H1 (cell line): Measurements from ENCODE around the gene PGBD5. TPM values are rescaled to one million over a fixed set of nuclear protein-coding genes. Genes with fewer than 3 reads are reported as not detected.
A peak's percentile ranks its signal among the peaks of the same experiment; 100 is the strongest.

Source experiments
- CTCF ChIA-PET: fragments of 300-600 bp; sonication (Branson Sonifier 250); formaldehyde crosslinking; loops from one replicate; lab custom pipeline; 2021; ENCODE audit not compliant: partially characterized antibody; lab: Charles Lee
- POLR2A ChIA-PET: fragments of 300-600 bp; sonication (Branson Sonifier 250); formaldehyde crosslinking; loops from one replicate; lab custom pipeline; 2021; ENCODE audit warnings: inconsistent platforms; ENCODE audit not compliant: partially characterized antibody; lab: Charles Lee
- DNase-seq, 2 experiments: peaks; one replicate each; pipeline versions ENCODE4 v3.0.0 to v3.0.0-alpha.2; 2010 to 2022; ENCODE audit warnings: low spot score in 2 of 2, low read depth in 1 of 2, mixed read lengths in 1 of 2
- FAIRE-seq: peaks from 2 replicates; lab custom pipeline; 2011; peaks lifted over from hg19 to GRCh38; lab: Jason Lieb, UNC
- H2AFZ ChIP-seq: 2 replicates; pipeline ENCODE4 v1.8.1; 2012; ENCODE audit warnings: low read length, inconsistent platforms
- H2AK5ac ChIP-seq: 2 replicates; pipeline ENCODE4 v1.6.1; 2013; ENCODE audit warnings: low read depth, low read length
- H2BK120ac ChIP-seq: replicated peaks from 2 replicates; pipeline ENCODE3; 2013; ENCODE audit warnings: low read depth, low read length, inconsistent platforms
- H2BK12ac ChIP-seq: 2 replicates; pipeline ENCODE4 v1.6.1; 2013; ENCODE audit warnings: low read depth, low read length
- H2BK15ac ChIP-seq: 2 replicates; pipeline ENCODE4 v1.6.1; 2013; ENCODE audit warnings: low read length
- H2BK20ac ChIP-seq: 2 replicates; pipeline ENCODE4 v1.6.1; 2013; ENCODE audit warnings: low read length
- H2BK5ac ChIP-seq: 2 replicates; pipeline ENCODE4 v1.6.1; 2013; ENCODE audit warnings: low read depth, low read length
- H3K14ac ChIP-seq: 2 replicates; pipeline ENCODE4 v1.6.1; 2013; ENCODE audit warnings: inconsistent platforms; ENCODE audit not compliant: insufficient read length
- H3K18ac ChIP-seq: 2 replicates; pipeline ENCODE4 v1.6.1; 2013; ENCODE audit warnings: low read length; ENCODE audit errors: extremely low read depth
- H3K23ac ChIP-seq: 2 replicates; pipeline ENCODE4 v1.6.1; 2013; ENCODE audit warnings: inconsistent platforms; ENCODE audit not compliant: insufficient read length
- H3K23me2 ChIP-seq: 2 replicates; pipeline ENCODE4 v1.6.1; 2013; ENCODE audit warnings: low read depth, low read length
- H3K27ac ChIP-seq: 2 replicates; pipeline ENCODE4 v1.6.1; 2011; ENCODE audit warnings: low read depth, low read length, inconsistent platforms
- H3K27me3 ChIP-seq, 4 experiments: replicated peaks in 1 of 4; 1 replicate in 1 of 4; 2 replicates in 3 of 4; pipeline versions ENCODE4 v1.6.1 to v1.8.1; 2011 to 2013; ENCODE audit warnings: low read length in 3 of 4, mild to moderate bottlenecking in 3 of 4, inconsistent platforms in 2 of 4, mixed read lengths in 2 of 4, moderate library complexity in 1 of 4; ENCODE audit not compliant: control insufficient read depth in 3 of 4, insufficient read depth in 3 of 4; ENCODE audit errors: extremely low read depth in 1 of 4
- H3K36me3 ChIP-seq, 4 experiments: 2 replicates each; pipeline versions ENCODE4 v1.6.1 to v1.8.1; 2011 to 2013; ENCODE audit warnings: mild to moderate bottlenecking in 4 of 4, low read length in 3 of 4, moderate library complexity in 2 of 4, control low read depth in 1 of 4, inconsistent platforms in 1 of 4; ENCODE audit not compliant: insufficient read depth in 4 of 4, control insufficient read depth in 2 of 4
- H3K4ac ChIP-seq: replicated peaks from 2 replicates; pipeline ENCODE3; 2013; ENCODE audit warnings: low read length, low read depth, mixed read lengths, inconsistent platforms; ENCODE audit not compliant: insufficient read length
- H3K4me1 ChIP-seq, 4 experiments: replicated peaks in 1 of 4; 1 replicate in 1 of 4; 2 replicates in 3 of 4; pipeline versions ENCODE4 v1.6.1 to v1.8.1; 2011 to 2013; ENCODE audit warnings: low read length in 3 of 4, inconsistent platforms in 2 of 4, mixed read lengths in 1 of 4; ENCODE audit not compliant: insufficient read depth in 4 of 4, control insufficient read depth in 3 of 4
- H3K4me2 ChIP-seq, 2 experiments: 2 replicates each; pipeline versions ENCODE4 v1.6.1 to v1.8.1; 2011 to 2013; ENCODE audit warnings: low read depth in 2 of 2, low read length in 2 of 2, control low read depth in 1 of 2, inconsistent platforms in 1 of 2, mild to moderate bottlenecking in 1 of 2; ENCODE audit not compliant: insufficient read depth in 1 of 2
- H3K4me3 ChIP-seq, 4 experiments: fragments of 200-600, 300-600 bp in 1 of 4; sonication (generic), shearing (Covaris generic), sonication (Bioruptor Twin) in 1 of 4; 2 replicates each; pipeline versions ENCODE4 v1.5.1 to v1.8.1; 2011 to 2016; ENCODE audit warnings: low read length in 4 of 4, low read depth in 3 of 4, control low read depth in 2 of 4, inconsistent platforms in 2 of 4, mild to moderate bottlenecking in 2 of 4, mixed read lengths in 1 of 4, moderate library complexity in 1 of 4; ENCODE audit not compliant: insufficient read depth in 2 of 4; ENCODE audit errors: extremely low read depth in 1 of 4
- H3K56ac ChIP-seq: replicated peaks from 2 replicates; pipeline ENCODE3; 2013; ENCODE audit warnings: low read depth, mild to moderate bottlenecking, mixed read lengths, low read length, inconsistent platforms; ENCODE audit not compliant: insufficient read length
- H3K79me1 ChIP-seq: 2 replicates; pipeline ENCODE4 v1.6.1; 2013; ENCODE audit warnings: low read depth, low read length, control low read depth
- H3K79me2 ChIP-seq, 2 experiments: 2 replicates each; pipeline versions ENCODE4 v1.6.1 to v1.8.1; 2012 to 2013; ENCODE audit warnings: low read length in 2 of 2, mild to moderate bottlenecking in 2 of 2, inconsistent platforms in 1 of 2; ENCODE audit not compliant: insufficient read depth in 2 of 2, control insufficient read depth in 1 of 2
- H3K9ac ChIP-seq, 4 experiments: replicated peaks in 1 of 4; 1 replicate in 1 of 4; 2 replicates in 3 of 4; pipeline versions ENCODE4 v1.6.1 to v1.8.1; 2011 to 2013; ENCODE audit warnings: low read depth in 3 of 4, low read length in 3 of 4, control low read depth in 2 of 4, mild to moderate bottlenecking in 2 of 4, moderate library complexity in 2 of 4, inconsistent platforms in 1 of 4; ENCODE audit errors: extremely low read depth in 1 of 4
- H3K9me3 ChIP-seq, 2 experiments: 2 replicates each; pipeline versions ENCODE4 v1.6.1 to v1.8.1; 2012 to 2013; ENCODE audit warnings: mild to moderate bottlenecking in 2 of 2, moderate library complexity in 2 of 2, control low read depth in 1 of 2, inconsistent platforms in 1 of 2, low read depth in 1 of 2, low read length in 1 of 2, mixed read lengths in 1 of 2; ENCODE audit not compliant: insufficient read depth in 2 of 2
- H4K20me1 ChIP-seq, 2 experiments: replicated peaks in 1 of 2; 2 replicates each; pipeline versions ENCODE3 to v1.8.1; 2011 to 2013; ENCODE audit warnings: inconsistent platforms in 2 of 2, low read length in 2 of 2, mild to moderate bottlenecking in 1 of 2; ENCODE audit not compliant: insufficient read depth in 2 of 2, control insufficient read depth in 1 of 2
- H4K5ac ChIP-seq: 2 replicates; pipeline ENCODE4 v1.6.1; 2013; ENCODE audit warnings: low read length, low read depth, mixed read lengths, inconsistent platforms; ENCODE audit not compliant: insufficient read length
- H4K8ac ChIP-seq: 2 replicates; pipeline ENCODE4 v1.8.0; 2013; ENCODE audit warnings: mild to moderate bottlenecking, moderate library complexity, low read length, inconsistent platforms; ENCODE audit not compliant: insufficient read depth; ENCODE audit errors: extremely low read depth
- H4K91ac ChIP-seq: replicated peaks from 2 replicates; pipeline ENCODE3; 2013; ENCODE audit warnings: low read length, mixed read lengths, inconsistent platforms; ENCODE audit not compliant: insufficient read length
- BCL11A ChIP-seq, 2 experiments: IDR thresholded peaks; one replicate each; pipeline ENCODE4 v1.6.1; 2011; ENCODE audit warnings: low read depth in 2 of 2, low read length in 2 of 2, mild to moderate bottlenecking in 2 of 2
- CEBPB ChIP-seq: IDR thresholded peaks from 2 replicates; pipeline ENCODE4 v1.6.1; 2012; ENCODE audit warnings: low read depth, low read length
- CHD2 ChIP-seq: IDR thresholded peaks from 2 replicates; pipeline ENCODE4 v1.6.1; 2012; ENCODE audit warnings: low read length, improper control_type of control experiment
- FOSL1 ChIP-seq: IDR thresholded peaks from 2 replicates; pipeline ENCODE4 v1.6.1; 2011; ENCODE audit warnings: mild to moderate bottlenecking, low read depth, low read length, moderate library complexity; ENCODE audit not compliant: insufficient read depth
- HDAC2 ChIP-seq, 2 experiments: fragments of 300-600 bp in 1 of 2; sonication (generic) in 1 of 2; IDR thresholded peaks; 2 replicates each; pipeline ENCODE4 v1.6.1; 2011 to 2012; ENCODE audit warnings: low read depth in 2 of 2, low read length in 2 of 2, mild to moderate bottlenecking in 2 of 2, moderate library complexity in 2 of 2, borderline replicate concordance in 1 of 2, inconsistent platforms in 1 of 2
- NANOG ChIP-seq: IDR thresholded peaks from 2 replicates; pipeline ENCODE4 v1.6.1; 2011; ENCODE audit warnings: low read length, low read depth, mild to moderate bottlenecking, inconsistent platforms; ENCODE audit not compliant: insufficient read depth, poor library complexity, severe bottlenecking
- SIN3A ChIP-seq, 2 experiments: IDR thresholded peaks in 1 of 2; conservative IDR thresholded peaks in 1 of 2; 2 replicates each; pipeline ENCODE4 v1.6.1; 2011 to 2012; ENCODE audit warnings: low read length in 2 of 2, improper control_type of control experiment in 1 of 2, low read depth in 1 of 2, mild to moderate bottlenecking in 1 of 2
- SIRT6 ChIP-seq: IDR thresholded peaks from one replicate; pipeline ENCODE4 v1.7.1; 2012; ENCODE audit warnings: low read length, inconsistent platforms
- TCF12 ChIP-seq: IDR thresholded peaks from 2 replicates; pipeline ENCODE4 v1.6.1; 2011; ENCODE audit warnings: low read depth, mild to moderate bottlenecking, low read length
- WGBS, 2 experiments: shearing (Covaris generic) in 1 of 2; methylation state at CpG; one replicate each; pipeline versions ENCODE4 v1.1.6 to v1.1.7; 2013 to 2015; ENCODE audit warnings: low lambda C conversion rate in 2 of 2, mixed read lengths in 2 of 2, inconsistent platforms in 1 of 2, low coverage in 1 of 2, missing lambda C conversion rate in 1 of 2; ENCODE audit not compliant: insufficient replicate concordance in 2 of 2, insufficient coverage in 1 of 2, insufficient read length in 1 of 2; ENCODE audit errors: extremely low coverage in 1 of 2, missing lambda C conversion rate in 1 of 2; 5-methylcytosine and 5-hydroxymethylcytosine counted together
- polyA plus RNA-seq, 7 experiments: library from polyadenylated mRNA; depleted of rRNA in 3 of 7; stranded (reverse) in 5 of 7; unstranded in 2 of 7; fragments of >200 nt in 5 of 7; fragments of 200-250 nt in 2 of 7; gene quantifications; 1 replicate in 5 of 7; 2 replicates in 1 of 7; 4 replicates in 1 of 7; pipeline versions ENCODE4 v1.2.1 to v1.2.3, GENCODE V29; 2011 to 2013; ENCODE audit warnings: missing spikeins in 2 of 7, mixed read lengths in 2 of 7
- total RNA-seq: library from RNA; stranded (reverse); fragmentation: NEBNext Ultra II Directional; extraction: Animal tissue kit (Norgen Biotek cat#: 25700); gene quantifications from 2 replicates; pipeline ENCODE4 v1.2.1, GENCODE V29; 2021
- TF ChIP-seq, protein P1 (sequence below), 3 experiments: IDR thresholded peaks; 1 replicate in 2 of 3; 2 replicates in 1 of 3; pipeline versions ENCODE4 v1.5.1 to v1.6.1; 2011; ENCODE audit warnings: low read length in 3 of 3, mild to moderate bottlenecking in 3 of 3, inconsistent platforms in 2 of 3, low read depth in 1 of 3, moderate library complexity in 1 of 3; ENCODE audit not compliant: insufficient read depth in 1 of 3; ENCODE audit errors: control extremely low read depth in 1 of 3

Gene PGBD5
- total and polyA plus RNA-seq, 2 of the 8 experiments (the other 6 are each of a cell fraction or from before 2014, with no cell fraction given) = 16.3 to 18.4 TPM

DNA sequence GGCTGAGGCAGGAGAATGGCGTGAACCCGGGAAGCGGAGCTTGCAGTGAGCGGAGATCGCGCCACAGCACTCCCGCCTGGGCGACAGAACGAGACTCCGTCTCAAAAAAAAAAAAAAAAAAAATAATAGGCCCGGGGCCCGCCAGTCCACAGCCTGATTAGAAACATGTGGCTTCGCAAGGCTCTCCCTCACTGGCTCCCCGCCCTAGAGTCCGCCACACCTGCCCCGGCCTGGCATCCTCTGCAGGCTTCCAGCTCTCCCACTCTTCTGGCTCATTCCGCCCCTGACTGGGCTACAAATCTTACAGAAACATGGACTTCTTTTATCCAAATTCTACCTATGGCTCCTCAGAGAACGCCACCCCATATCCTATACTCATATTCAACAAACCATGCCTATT lies 32.4 kb downstream of the PGBD5 start:
- POLR2A ChIA-PET = interaction anchor here (1.0 to 5.5 kb wide), 2 partner anchors 10 to 30 kb away, joined by 3 to 38 read pairs; no protein-coding TSS in a partner anchor
- peak overlapping the region; percentile 16 to 42; a peak in 2 of 4 replicates for H3K4me2 ChIP-seq

More for the DNA sequence above, 32.4 kb downstream of the PGBD5 start:
- 75% methylated on average over 7 of the region's 18 CpGs; no CpG with 5 or more reads in 1 of the 2 experiments for WGBS, 2 experiments
- FAIRE-seq = no peak
- DNase-seq = no peak
- CTCF ChIA-PET = interaction anchor here (1.2 to 2.0 kb wide), 2 partner anchors 10 to 17 kb away, joined by 3 to 9 read pairs; no protein-coding TSS in a partner anchor
- Histone ChIP-seq H3K23ac (no peak overlapping the region), H3K27ac (0 out of 2 replicates have a peak overlapping the region, but pooled peaks have one; percentile 30), H3K36me3 (no peaks in the 10 kb centered on the region), H4K91ac (peak overlapping the region; percentile 95), H3K56ac (no peak overlapping the region), H4K5ac (no peak overlapping the region), H2BK120ac (peak overlapping the region; percentile 61), H3K14ac (no peak overlapping the region), H3K79me1 (peaks cover 4% of the 10 kb centered on the region), H2BK20ac (no peak overlapping the region)
- TF ChIP-seq SIRT6 (no peak), TCF12 (no peak), NANOG (no peak), SIN3A (conservative IDR thresholded peaks at IDR 0.05 in 1 of 2, IDR thresholded peaks at IDR 0.05 in 1 of 2; ENCODE audit: low read depth in 1 of 2, low read length in 2 of 2) (no peak), CHD2 (no peak), CEBPB (no peak), BCL11A (IDR thresholded peaks at IDR 0.05; ENCODE audit: low read depth in 2 of 2, low read length in 2 of 2) (no peak), HDAC2 (IDR thresholded peaks at IDR 0.05; ENCODE audit: borderline replicate concordance in 1 of 2, low read depth in 2 of 2, low read length in 2 of 2) (no peak), FOSL1 (no peak)
- TF ChIP-seq, protein P1, sequence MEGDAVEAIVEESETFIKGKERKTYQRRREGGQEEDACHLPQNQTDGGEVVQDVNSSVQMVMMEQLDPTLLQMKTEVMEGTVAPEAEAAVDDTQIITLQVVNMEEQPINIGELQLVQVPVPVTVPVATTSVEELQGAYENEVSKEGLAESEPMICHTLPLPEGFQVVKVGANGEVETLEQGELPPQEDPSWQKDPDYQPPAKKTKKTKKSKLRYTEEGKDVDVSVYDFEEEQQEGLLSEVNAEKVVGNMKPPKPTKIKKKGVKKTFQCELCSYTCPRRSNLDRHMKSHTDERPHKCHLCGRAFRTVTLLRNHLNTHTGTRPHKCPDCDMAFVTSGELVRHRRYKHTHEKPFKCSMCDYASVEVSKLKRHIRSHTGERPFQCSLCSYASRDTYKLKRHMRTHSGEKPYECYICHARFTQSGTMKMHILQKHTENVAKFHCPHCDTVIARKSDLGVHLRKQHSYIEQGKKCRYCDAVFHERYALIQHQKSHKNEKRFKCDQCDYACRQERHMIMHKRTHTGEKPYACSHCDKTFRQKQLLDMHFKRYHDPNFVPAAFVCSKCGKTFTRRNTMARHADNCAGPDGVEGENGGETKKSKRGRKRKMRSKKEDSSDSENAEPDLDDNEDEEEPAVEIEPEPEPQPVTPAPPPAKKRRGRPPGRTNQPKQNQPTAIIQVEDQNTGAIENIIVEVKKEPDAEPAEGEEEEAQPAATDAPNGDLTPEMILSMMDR (IDR thresholded peaks at IDR 0.05; ENCODE audit: control extremely low read depth in 1 of 3, insufficient read depth in 1 of 3, low read depth in 1 of 3, low read length in 3 of 3) = no peak
- TF ChIP-seq, all 59 proteins: peak for 0
- Histone ChIP-seq H2BK12ac (peak overlapping the region; percentile 55; the same call in 1 of the 2 replicates), H4K20me1 (peaks cover 0 to 8% of the 10 kb centered on the region in 2 experiments), H3K27me3 (no peaks in the 10 kb centered on the region), H4K8ac (no peak overlapping the region; the same call in 1 of the 2 replicates), H3K4ac (no peak overlapping the region), H3K4me1 (peaks cover 5 to 26% (median 10%) of the 10 kb centered on the region in 4 experiments; a peak in 5 of 7 replicates), H2BK5ac (0 out of 2 replicates have a peak overlapping the region, but pooled peaks have one; percentile 44), H3K18ac (peak overlapping the region; percentile 64), H2AK5ac (no peak overlapping the region), H3K79me2 (peaks cover 0 to 40% of the 10 kb centered on the region in 2 experiments; a peak in 2 of 4 replicates), H3K4me3 (0 out of 8 replicates have a peak overlapping the region, but pooled peaks of 1 of the 4 experiments have one; percentile 6), H3K9ac (no peak overlapping the region), H2BK15ac (peak overlapping the region; percentile 88; the same call in 1 of the 2 replicates), H2AFZ (no peak overlapping the region), H3K23me2 (peaks cover 2% of the 10 kb centered on the region; the same call in 1 of the 2 replicates), H3K9me3 (no peaks in the 10 kb centered on the region)
